WTC11 (cell line): Measurements from ENCODE around the gene LYPD6B. TPM values are rescaled to one million over a fixed set of nuclear protein-coding genes. Genes with fewer than 3 reads are reported as not detected.
"Not testable (repeated sequence)": the region's sequence is repeated elsewhere in the genome, so short reads cannot be mapped to it uniquely, and the experiment has no call there.

Source experiments
- ATAC-seq: fragments of 200-7000 bp; cut with Tn5 transposase; 2 replicates; pipeline ENCODE4 v1.10.0; 2021; ENCODE audit warnings: mild to moderate bottlenecking, moderate library complexity
- CTCF ChIA-PET: fragments of 300-600 bp; sonication (Branson Sonifier 250); formaldehyde crosslinking; loops from one replicate; lab custom pipeline; 2021; ENCODE audit warnings: antibody characterized with exemption; lab: Charles Lee
- POLR2A ChIA-PET: fragments of 350-600 bp; sonication (Branson Sonifier 250); formaldehyde crosslinking; loops from one replicate; lab custom pipeline; 2021; ENCODE audit warnings: antibody characterized with exemption; lab: Charles Lee
- DNase-seq: peaks from one replicate; pipeline ENCODE4 v3.0.0; 2021; ENCODE audit warnings: low spot score
- H3K27ac Mint-ChIP-seq: 2 replicates; pipeline ENCODE4 v1.8.0; 2021; ENCODE audit warnings: mixed read lengths
- H3K27me3 Mint-ChIP-seq: 2 replicates; pipeline ENCODE4 v1.8.0; 2021; ENCODE audit warnings: low read depth, mild to moderate bottlenecking, moderate library complexity, mixed read lengths
- H3K36me3 Mint-ChIP-seq: 2 replicates; pipeline ENCODE4 v1.8.0; 2021; ENCODE audit warnings: mixed read lengths
- H3K4me1 Mint-ChIP-seq: 2 replicates; pipeline ENCODE4 v1.8.0; 2022; ENCODE audit warnings: mixed read lengths
- H3K4me3 Mint-ChIP-seq: 2 replicates; pipeline ENCODE4 v1.8.0; 2021; ENCODE audit warnings: mild to moderate bottlenecking, moderate library complexity, mixed read lengths
- H3K9me3 Mint-ChIP-seq: 2 replicates; pipeline ENCODE4 v1.8.0; 2021; ENCODE audit warnings: mixed read lengths
- ATF1 ChIP-seq: sonication (generic); formaldehyde crosslinking; IDR thresholded peaks from 2 replicates; pipeline ENCODE4 v1.8.1; 2023; ENCODE audit warnings: mild to moderate bottlenecking, moderate library complexity, missing genetic modification reagents
- ATF3 ChIP-seq: sonication (generic); formaldehyde crosslinking; conservative IDR thresholded peaks from 2 replicates; pipeline ENCODE4 v1.8.1; 2022; ENCODE audit warnings: mild to moderate bottlenecking, missing genetic modification reagents
- E2F4 ChIP-seq: sonication (generic); formaldehyde crosslinking; IDR thresholded peaks from 2 replicates; pipeline ENCODE4 v1.8.1; 2022; ENCODE audit warnings: low read depth, mild to moderate bottlenecking, moderate library complexity, missing genetic modification reagents, borderline replicate concordance
- E2F5 ChIP-seq: sonication (generic); formaldehyde crosslinking; IDR thresholded peaks from 2 replicates; pipeline ENCODE4 v1.8.1; 2022; ENCODE audit warnings: mild to moderate bottlenecking, moderate library complexity, missing genetic modification reagents
- EMX1 ChIP-seq: fragments of 250-450 bp; sonication (Bioruptor Pico); IDR thresholded peaks from 2 replicates; pipeline ENCODE4 v1.8.0; 2021; ENCODE audit warnings: mild to moderate bottlenecking
- ESRRA ChIP-seq: sonication (generic); formaldehyde crosslinking; IDR thresholded peaks from 2 replicates; pipeline ENCODE4 v1.8.1; 2022; ENCODE audit warnings: mild to moderate bottlenecking, missing genetic modification reagents, borderline replicate concordance
- HMGA2 ChIP-seq: fragments of 250-450 bp; sonication (Bioruptor Pico); IDR thresholded peaks from 2 replicates; pipeline ENCODE4 v1.4.0; 2021; ENCODE audit warnings: mild to moderate bottlenecking, moderate library complexity
- NFATC4 ChIP-seq: fragments of 250-450 bp; sonication (Bioruptor Pico); IDR thresholded peaks from 2 replicates; pipeline ENCODE4 v1.9.0; 2021; ENCODE audit warnings: mild to moderate bottlenecking
- ZBTB43 ChIP-seq: sonication (generic); formaldehyde crosslinking; IDR thresholded peaks from 2 replicates; pipeline ENCODE4 v1.8.1; 2023; ENCODE audit warnings: mild to moderate bottlenecking, missing genetic modification reagents
- ZNF219 ChIP-seq: sonication (generic); formaldehyde crosslinking; IDR thresholded peaks from 2 replicates; pipeline ENCODE4 v1.8.0; 2023; ENCODE audit warnings: missing genetic modification reagents, mild to moderate bottlenecking, borderline replicate concordance
- ZNF263 ChIP-seq: sonication (generic); formaldehyde crosslinking; IDR thresholded peaks from 2 replicates; pipeline ENCODE4 v1.8.1; 2022; ENCODE audit warnings: low read depth, mild to moderate bottlenecking, moderate library complexity, missing genetic modification reagents
- ZNF317 ChIP-seq: sonication (generic); formaldehyde crosslinking; IDR thresholded peaks from 2 replicates; pipeline ENCODE4 v1.8.1; 2023; ENCODE audit warnings: low read depth, mild to moderate bottlenecking, moderate library complexity, missing genetic modification reagents, borderline replicate concordance
- ZNF423 ChIP-seq: fragments of 250-450 bp; sonication (Bioruptor Pico); IDR thresholded peaks from 2 replicates; pipeline ENCODE4 v2.1.2; 2022; ENCODE audit warnings: mild to moderate bottlenecking, moderate library complexity
- total RNA-seq: library from RNA; stranded (reverse); gene quantifications from 3 replicates; pipeline ENCODE4 v1.2.3, GENCODE V29; 2021
- TF ChIP-seq, protein P1 (sequence below): fragments of 200-600 bp; IDR thresholded peaks from 2 replicates; pipeline ENCODE4 v1.8.0; 2022; ENCODE audit warnings: antibody characterized with exemption
- TF ChIP-seq, protein P2 (sequence below): fragments of 250-450 bp; sonication (Bioruptor Pico); IDR thresholded peaks from 2 replicates; pipeline ENCODE4 v1.8.0; 2021; ENCODE audit warnings: mild to moderate bottlenecking
- TF ChIP-seq, protein P3 (sequence below): fragments of 250-450 bp; sonication (Bioruptor Pico); IDR thresholded peaks from 2 replicates; pipeline ENCODE4 v1.9.0; 2021; ENCODE audit warnings: mild to moderate bottlenecking, borderline replicate concordance
- TF ChIP-seq, protein P4 (sequence below): sonication (generic); formaldehyde crosslinking; IDR thresholded peaks from 2 replicates; pipeline ENCODE4 v1.8.0; 2023; ENCODE audit warnings: missing genetic modification reagents

LYPD6B gene
- total RNA-seq, 1 experiment from 2014 or later = 1.6 TPM

GRCh38 chr2:149256877-149257276 is 218.4 kb downstream of the LYPD6B start:
- peaks cover 36% of the 10 kb centered on the region for H3K9me3 Mint-ChIP-seq
- CTCF ChIA-PET = interaction anchor here (1.0 kb wide), 1 partner anchor 57 kb away, joined by 3 read pairs; no protein-coding TSS in a partner anchor
- H3K27me3 Mint-ChIP-seq, DNase-seq, H3K4me1 Mint-ChIP-seq, H3K4me3 Mint-ChIP-seq, ATAC-seq, H3K27ac Mint-ChIP-seq, POLR2A ChIA-PET: not testable (repeated sequence)
- H3K36me3 Mint-ChIP-seq = peaks cover 14% of the 10 kb centered on the region; the same call in 1 of the 2 replicates

GRCh38 chr2:149258531-149258930 is 220.0 kb downstream of the LYPD6B start:
- DNase-seq (no peak), ATAC-seq (peak; percentile 74)
- Mint-ChIP-seq H3K27ac (no peak overlapping the region), H3K4me3 (no peak overlapping the region), H3K4me1 (peaks cover 10% of the 10 kb centered on the region), H3K36me3 (peaks cover 14% of the 10 kb centered on the region; the same call in 1 of the 2 replicates), H3K27me3 (peaks cover 3% of the 10 kb centered on the region), H3K9me3 (peaks cover 28% of the 10 kb centered on the region)
- CTCF ChIA-PET = no interaction called here
- TF ChIP-seq ZNF423 (CRISPR knock-in tag) (no peak), ZBTB43 (CRISPR knock-in tag) (no peak), HMGA2 (CRISPR knock-in tag) (no peak)
- TF ChIP-seq, protein P1, sequence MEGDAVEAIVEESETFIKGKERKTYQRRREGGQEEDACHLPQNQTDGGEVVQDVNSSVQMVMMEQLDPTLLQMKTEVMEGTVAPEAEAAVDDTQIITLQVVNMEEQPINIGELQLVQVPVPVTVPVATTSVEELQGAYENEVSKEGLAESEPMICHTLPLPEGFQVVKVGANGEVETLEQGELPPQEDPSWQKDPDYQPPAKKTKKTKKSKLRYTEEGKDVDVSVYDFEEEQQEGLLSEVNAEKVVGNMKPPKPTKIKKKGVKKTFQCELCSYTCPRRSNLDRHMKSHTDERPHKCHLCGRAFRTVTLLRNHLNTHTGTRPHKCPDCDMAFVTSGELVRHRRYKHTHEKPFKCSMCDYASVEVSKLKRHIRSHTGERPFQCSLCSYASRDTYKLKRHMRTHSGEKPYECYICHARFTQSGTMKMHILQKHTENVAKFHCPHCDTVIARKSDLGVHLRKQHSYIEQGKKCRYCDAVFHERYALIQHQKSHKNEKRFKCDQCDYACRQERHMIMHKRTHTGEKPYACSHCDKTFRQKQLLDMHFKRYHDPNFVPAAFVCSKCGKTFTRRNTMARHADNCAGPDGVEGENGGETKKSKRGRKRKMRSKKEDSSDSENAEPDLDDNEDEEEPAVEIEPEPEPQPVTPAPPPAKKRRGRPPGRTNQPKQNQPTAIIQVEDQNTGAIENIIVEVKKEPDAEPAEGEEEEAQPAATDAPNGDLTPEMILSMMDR = 0 out of 2 replicates have a peak, but pooled peaks have one; percentile 16
- TF ChIP-seq, protein P2, sequence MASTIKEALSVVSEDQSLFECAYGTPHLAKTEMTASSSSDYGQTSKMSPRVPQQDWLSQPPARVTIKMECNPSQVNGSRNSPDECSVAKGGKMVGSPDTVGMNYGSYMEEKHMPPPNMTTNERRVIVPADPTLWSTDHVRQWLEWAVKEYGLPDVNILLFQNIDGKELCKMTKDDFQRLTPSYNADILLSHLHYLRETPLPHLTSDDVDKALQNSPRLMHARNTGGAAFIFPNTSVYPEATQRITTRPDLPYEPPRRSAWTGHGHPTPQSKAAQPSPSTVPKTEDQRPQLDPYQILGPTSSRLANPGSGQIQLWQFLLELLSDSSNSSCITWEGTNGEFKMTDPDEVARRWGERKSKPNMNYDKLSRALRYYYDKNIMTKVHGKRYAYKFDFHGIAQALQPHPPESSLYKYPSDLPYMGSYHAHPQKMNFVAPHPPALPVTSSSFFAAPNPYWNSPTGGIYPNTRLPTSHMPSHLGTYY = no peak
- POLR2A ChIA-PET = no interaction called here

DNA sequence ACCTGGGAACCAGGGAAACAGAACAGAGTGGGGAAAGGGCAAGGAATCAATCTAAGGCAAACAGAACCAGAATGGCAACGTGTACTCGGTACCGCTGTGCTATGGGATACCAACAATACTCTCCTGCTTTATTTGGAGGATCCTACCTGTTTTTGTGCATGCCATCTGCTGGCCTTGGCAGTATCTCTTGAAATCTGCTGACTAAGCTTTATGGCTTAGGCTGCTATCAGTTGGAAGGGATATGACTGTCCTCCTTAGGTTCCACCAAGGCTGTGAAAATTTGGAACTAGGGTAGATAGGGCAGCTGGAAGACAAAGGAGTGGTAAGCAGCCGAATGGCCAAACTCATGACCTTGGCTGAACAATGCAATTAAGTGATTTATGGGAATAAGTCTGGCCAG is 220.6 kb downstream of the LYPD6B start:
- Mint-ChIP-seq H3K9me3 (peaks cover 25% of the 10 kb centered on the region), H3K4me1 (peaks cover 10% of the 10 kb centered on the region), H3K27ac (no peak overlapping the region), H3K4me3 (no peak overlapping the region), H3K27me3 (peaks cover 3% of the 10 kb centered on the region), H3K36me3 (peaks cover 14% of the 10 kb centered on the region; the same call in 1 of the 2 replicates)
- ATAC-seq (no peak), DNase-seq (no peak)
- TF ChIP-seq ZNF219 (no peak), ESRRA (CRISPR knock-in tag) (no peak), ZNF317 (CRISPR knock-in tag) (no peak), NFATC4 (CRISPR knock-in tag) (no peak), ZNF263 (CRISPR knock-in tag) (no peak), E2F4 (CRISPR knock-in tag) (no peak), EMX1 (no peak), ATF1 (CRISPR knock-in tag) (no peak), ATF3 (no peak), E2F5 (CRISPR knock-in tag) (no peak)
- TF ChIP-seq, protein P3, sequence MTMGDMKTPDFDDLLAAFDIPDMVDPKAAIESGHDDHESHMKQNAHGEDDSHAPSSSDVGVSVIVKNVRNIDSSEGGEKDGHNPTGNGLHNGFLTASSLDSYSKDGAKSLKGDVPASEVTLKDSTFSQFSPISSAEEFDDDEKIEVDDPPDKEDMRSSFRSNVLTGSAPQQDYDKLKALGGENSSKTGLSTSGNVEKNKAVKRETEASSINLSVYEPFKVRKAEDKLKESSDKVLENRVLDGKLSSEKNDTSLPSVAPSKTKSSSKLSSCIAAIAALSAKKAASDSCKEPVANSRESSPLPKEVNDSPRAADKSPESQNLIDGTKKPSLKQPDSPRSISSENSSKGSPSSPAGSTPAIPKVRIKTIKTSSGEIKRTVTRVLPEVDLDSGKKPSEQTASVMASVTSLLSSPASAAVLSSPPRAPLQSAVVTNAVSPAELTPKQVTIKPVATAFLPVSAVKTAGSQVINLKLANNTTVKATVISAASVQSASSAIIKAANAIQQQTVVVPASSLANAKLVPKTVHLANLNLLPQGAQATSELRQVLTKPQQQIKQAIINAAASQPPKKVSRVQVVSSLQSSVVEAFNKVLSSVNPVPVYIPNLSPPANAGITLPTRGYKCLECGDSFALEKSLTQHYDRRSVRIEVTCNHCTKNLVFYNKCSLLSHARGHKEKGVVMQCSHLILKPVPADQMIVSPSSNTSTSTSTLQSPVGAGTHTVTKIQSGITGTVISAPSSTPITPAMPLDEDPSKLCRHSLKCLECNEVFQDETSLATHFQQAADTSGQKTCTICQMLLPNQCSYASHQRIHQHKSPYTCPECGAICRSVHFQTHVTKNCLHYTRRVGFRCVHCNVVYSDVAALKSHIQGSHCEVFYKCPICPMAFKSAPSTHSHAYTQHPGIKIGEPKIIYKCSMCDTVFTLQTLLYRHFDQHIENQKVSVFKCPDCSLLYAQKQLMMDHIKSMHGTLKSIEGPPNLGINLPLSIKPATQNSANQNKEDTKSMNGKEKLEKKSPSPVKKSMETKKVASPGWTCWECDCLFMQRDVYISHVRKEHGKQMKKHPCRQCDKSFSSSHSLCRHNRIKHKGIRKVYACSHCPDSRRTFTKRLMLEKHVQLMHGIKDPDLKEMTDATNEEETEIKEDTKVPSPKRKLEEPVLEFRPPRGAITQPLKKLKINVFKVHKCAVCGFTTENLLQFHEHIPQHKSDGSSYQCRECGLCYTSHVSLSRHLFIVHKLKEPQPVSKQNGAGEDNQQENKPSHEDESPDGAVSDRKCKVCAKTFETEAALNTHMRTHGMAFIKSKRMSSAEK (CRISPR knock-in tag) = no peak
- TF ChIP-seq, protein P4, sequence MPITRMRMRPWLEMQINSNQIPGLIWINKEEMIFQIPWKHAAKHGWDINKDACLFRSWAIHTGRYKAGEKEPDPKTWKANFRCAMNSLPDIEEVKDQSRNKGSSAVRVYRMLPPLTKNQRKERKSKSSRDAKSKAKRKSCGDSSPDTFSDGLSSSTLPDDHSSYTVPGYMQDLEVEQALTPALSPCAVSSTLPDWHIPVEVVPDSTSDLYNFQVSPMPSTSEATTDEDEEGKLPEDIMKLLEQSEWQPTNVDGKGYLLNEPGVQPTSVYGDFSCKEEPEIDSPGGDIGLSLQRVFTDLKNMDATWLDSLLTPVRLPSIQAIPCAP = no peak
- POLR2A ChIA-PET = no interaction called here
- CTCF ChIA-PET = interaction anchor here (1.4 kb wide), 1 partner anchor 242 kb away, joined by 3 read pairs; no protein-coding TSS in a partner anchor
